H9 (cell line): ENCODE results near the gene SNX18. TPM values are rescaled to one million over a fixed set of nuclear protein-coding genes. Genes with fewer than 3 reads are reported as not detected.

Experiments used
- DNase-seq: peaks from one replicate; pipeline ENCODE4 v3.0.0-alpha.2; 2017
- H2AFZ ChIP-seq: one replicate; pipeline ENCODE4 v1.6.1; 2013; ENCODE audit warnings: mild to moderate bottlenecking, low read length, control low read depth, moderate library complexity
- H2AK5ac ChIP-seq: 2 replicates; pipeline ENCODE4 v1.6.1; 2013; ENCODE audit warnings: low read length, control low read depth, mixed read lengths; ENCODE audit not compliant: insufficient read length
- H2BK120ac ChIP-seq: one replicate; pipeline ENCODE4 v1.6.1; 2013; ENCODE audit warnings: low read depth, mild to moderate bottlenecking, low read length, control low read depth, inconsistent platforms; ENCODE audit not compliant: poor library complexity, severe bottlenecking
- H2BK12ac ChIP-seq: 2 replicates; pipeline ENCODE4 v1.6.1; 2013; ENCODE audit warnings: low read length, control low read depth, mixed read lengths, low read depth; ENCODE audit not compliant: insufficient read length
- H2BK15ac ChIP-seq: 2 replicates; pipeline ENCODE4 v1.6.1; 2013; ENCODE audit warnings: low read depth, low read length, control low read depth
- H2BK20ac ChIP-seq: one replicate; pipeline ENCODE4 v1.6.1; 2013; ENCODE audit warnings: low read depth, mild to moderate bottlenecking, low read length, control low read depth, inconsistent platforms; ENCODE audit not compliant: poor library complexity, severe bottlenecking
- H2BK5ac ChIP-seq: 2 replicates; pipeline ENCODE4 v1.6.1; 2013; ENCODE audit warnings: low read length, control low read depth, mixed read lengths; ENCODE audit not compliant: insufficient read length
- H3K14ac ChIP-seq: 2 replicates; pipeline ENCODE4 v1.6.1; 2013; ENCODE audit warnings: low read length, control low read depth; ENCODE audit not compliant: insufficient read depth
- H3K18ac ChIP-seq: 2 replicates; pipeline ENCODE4 v1.6.1; 2013; ENCODE audit warnings: low read depth, mild to moderate bottlenecking, mixed read lengths, low read length, control low read depth; ENCODE audit not compliant: insufficient read length
- H3K23ac ChIP-seq: 2 replicates; pipeline ENCODE4 v1.6.1; 2013; ENCODE audit warnings: low read length, control low read depth, mixed read lengths, low read depth; ENCODE audit not compliant: insufficient read length
- H3K23me2 ChIP-seq: 2 replicates; pipeline ENCODE4 v1.6.1; 2013; ENCODE audit warnings: low read depth, mild to moderate bottlenecking, mixed read lengths, low read length, control low read depth; ENCODE audit not compliant: insufficient read length, poor library complexity, severe bottlenecking
- H3K27ac ChIP-seq: 2 replicates; pipeline ENCODE4 v1.5.1; 2013; ENCODE audit warnings: low read length, control low read depth, mixed read lengths, low read depth; ENCODE audit not compliant: insufficient read length
- H3K27me3 ChIP-seq: 2 replicates; pipeline ENCODE4 v1.6.1; 2013; ENCODE audit warnings: low read length, control low read depth, inconsistent platforms; ENCODE audit not compliant: insufficient read depth
- H3K4ac ChIP-seq: 2 replicates; pipeline ENCODE4 v1.6.1; 2013; ENCODE audit warnings: low read depth, mild to moderate bottlenecking, control low read depth, inconsistent platforms, low read length, moderate library complexity
- H3K4me1 ChIP-seq: 2 replicates; pipeline ENCODE4 v1.6.1; 2013; ENCODE audit warnings: low read length, control low read depth, inconsistent platforms; ENCODE audit not compliant: insufficient read depth
- H3K4me2 ChIP-seq: 2 replicates; pipeline ENCODE4 v1.6.1; 2013; ENCODE audit warnings: low read length, control low read depth, mixed read lengths; ENCODE audit not compliant: insufficient read length, insufficient read depth
- H3K56ac ChIP-seq: 2 replicates; pipeline ENCODE4 v1.6.1; 2013; ENCODE audit warnings: low read depth, mild to moderate bottlenecking, mixed read lengths, low read length, control low read depth; ENCODE audit not compliant: insufficient read length
- H3K79me1 ChIP-seq: 2 replicates; pipeline ENCODE4 v1.6.1; 2013; ENCODE audit warnings: low read depth, mild to moderate bottlenecking, moderate library complexity, low read length, control low read depth, inconsistent platforms; ENCODE audit not compliant: insufficient read depth, poor library complexity, severe bottlenecking
- H3K79me2 ChIP-seq: 2 replicates; pipeline ENCODE4 v1.6.1; 2013; ENCODE audit warnings: low read length, control low read depth, inconsistent platforms; ENCODE audit not compliant: insufficient read depth
- H3K9ac ChIP-seq: 2 replicates; pipeline ENCODE4 v1.6.1; 2013; ENCODE audit warnings: low read length, control low read depth, mixed read lengths; ENCODE audit not compliant: insufficient read length; ENCODE audit errors: extremely low read depth
- H3K9me3 ChIP-seq: one replicate; pipeline ENCODE4 v1.6.1; 2013; ENCODE audit warnings: low read depth, low read length, inconsistent platforms; ENCODE audit not compliant: control insufficient read depth
- H3T11ph ChIP-seq: one replicate; pipeline ENCODE4 v1.6.1; 2013; ENCODE audit warnings: mild to moderate bottlenecking, low read length, control low read depth, inconsistent platforms
- H4K20me1 ChIP-seq: one replicate; pipeline ENCODE4 v1.6.1; 2013; ENCODE audit not compliant: control insufficient read depth, insufficient read length, insufficient read depth
- H4K5ac ChIP-seq: 2 replicates; pipeline ENCODE4 v1.6.1; 2013; ENCODE audit warnings: low read depth, mild to moderate bottlenecking, mixed read lengths, low read length, control low read depth; ENCODE audit not compliant: insufficient read length
- H4K8ac ChIP-seq: replicated peaks from 2 replicates; pipeline ENCODE4 v1.6.1; 2013; ENCODE audit warnings: low read length, control low read depth, mixed read lengths, low read depth; ENCODE audit not compliant: insufficient read length
- H4K91ac ChIP-seq: 2 replicates; pipeline ENCODE4 v1.6.1; 2013; ENCODE audit warnings: low read depth, mild to moderate bottlenecking, moderate library complexity, mixed read lengths, low read length, control low read depth; ENCODE audit not compliant: insufficient read length
- H3K27ac Mint-ChIP-seq, 3 experiments: 2 replicates in 2 of 3; 3 replicates in 1 of 3; pipeline ENCODE4 v1.8.0; 2020 to 2021; ENCODE audit warnings: mixed read lengths in 3 of 3, mild to moderate bottlenecking in 1 of 3, moderate library complexity in 1 of 3
- H3K27me3 Mint-ChIP-seq: 2 replicates; pipeline ENCODE4 v1.8.0; 2021; ENCODE audit warnings: low read depth, mild to moderate bottlenecking, moderate library complexity, mixed read lengths
- H3K36me3 Mint-ChIP-seq, 3 experiments: 2 replicates in 2 of 3; 3 replicates in 1 of 3; pipeline ENCODE4 v1.8.0; 2020 to 2021; ENCODE audit warnings: low read depth in 3 of 3, mixed read lengths in 3 of 3; ENCODE audit not compliant: insufficient read depth in 1 of 3
- H3K4me1 Mint-ChIP-seq, 2 experiments: 2 replicates each; pipeline ENCODE4 v1.8.0; 2020; ENCODE audit warnings: mixed read lengths in 2 of 2
- H3K4me3 Mint-ChIP-seq, 2 experiments: 2 replicates in 1 of 2; 3 replicates in 1 of 2; pipeline ENCODE4 v1.8.0; 2020 to 2021; ENCODE audit warnings: mild to moderate bottlenecking in 2 of 2, mixed read lengths in 2 of 2, moderate library complexity in 1 of 2
- H3K9me3 Mint-ChIP-seq, 2 experiments: 2 replicates in 1 of 2; 3 replicates in 1 of 2; pipeline ENCODE4 v1.8.0; 2020; ENCODE audit warnings: mild to moderate bottlenecking in 2 of 2, mixed read lengths in 2 of 2, moderate library complexity in 1 of 2
- CTCF ChIP-seq: fragments of 200-600 bp; sonication (generic); conservative IDR thresholded peaks from 3 replicates; pipeline ENCODE4 v1.8.0; 2021; ENCODE audit warnings: antibody characterized with exemption, mild to moderate bottlenecking
- WGBS: extraction: QIAGEN DNeasy Blood & Tissue Kit; methylation state at CpG from one replicate; pipeline ENCODE4 v1.1.7; 2013; ENCODE audit warnings: missing lambda C conversion rate, low lambda C conversion rate, mixed read lengths; ENCODE audit not compliant: insufficient read length; ENCODE audit errors: extremely low coverage; 5-methylcytosine and 5-hydroxymethylcytosine counted together
- total RNA-seq: library from RNA; stranded (reverse); gene quantifications from 2 replicates; pipeline ENCODE4 v1.2.1, GENCODE V29; 2021

The SNX18 gene
- total RNA-seq, 1 experiment from 2014 or later: 17.2 TPM

DNA sequence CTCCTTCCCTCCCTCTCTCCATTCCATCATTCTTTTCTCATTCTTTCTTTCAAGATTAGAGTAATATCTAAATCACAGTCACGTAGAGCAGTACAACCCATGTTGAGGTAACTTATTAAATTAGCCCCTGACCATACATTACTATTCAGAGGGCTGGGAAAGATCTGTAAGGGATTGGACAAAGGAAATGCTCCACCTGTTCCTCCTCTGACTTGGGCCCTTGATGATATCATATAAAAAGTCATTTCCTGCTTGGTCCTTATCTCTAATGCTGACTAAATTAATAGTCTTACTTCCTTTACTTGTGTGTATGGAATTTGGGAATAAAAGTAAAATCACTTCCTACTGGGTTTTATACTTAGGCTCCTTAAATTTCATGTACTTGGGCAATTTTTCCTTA, 40.8 kb downstream of the SNX18 start:
- H3K9ac ChIP-seq: no peak overlapping the region
- no peak overlapping the region for H3K23ac ChIP-seq
- Mint-ChIP-seq H3K27ac (no peak overlapping the region; a peak in 1 of 7 replicates), H3K27me3 (no peaks in the 10 kb centered on the region), H3K36me3 (peaks cover 0 to 2% (median 0%) of the 10 kb centered on the region in 3 experiments; a peak in 1 of 7 replicates), H3K4me3 (no peak overlapping the region), H3K9me3 (peaks cover 3 to 5% of the 10 kb centered on the region in 2 experiments; a peak in 4 of 5 replicates), H3K4me1 (0 out of 4 replicates have a peak, but pooled peaks cover 3 to 6% of the 10 kb centered on the region in 2 experiments)
- no peak overlapping the region for H2AFZ ChIP-seq
- no peak overlapping the region for H3K14ac ChIP-seq
- no peak overlapping the region for H3K56ac ChIP-seq
- H2BK5ac ChIP-seq: no peak overlapping the region
- H2BK120ac ChIP-seq: no peak overlapping the region
- no peak overlapping the region for H2BK12ac ChIP-seq
- H4K5ac ChIP-seq: no peak overlapping the region
- no peak for DNase-seq
- TF ChIP-seq CTCF: no peak
- H3K9me3 ChIP-seq: no peaks in the 10 kb centered on the region
- no peaks in the 10 kb centered on the region for H3K79me2 ChIP-seq
- no peak overlapping the region for H3K4ac ChIP-seq
- H3T11ph ChIP-seq: no peak overlapping the region
- H3K4me2 ChIP-seq: no peak overlapping the region
- H4K91ac ChIP-seq: no peak overlapping the region
- no peaks in the 10 kb centered on the region for H3K79me1 ChIP-seq
- H2AK5ac ChIP-seq: no peak overlapping the region
- H3K27me3 ChIP-seq: no peaks in the 10 kb centered on the region
- no peak overlapping the region for H4K8ac ChIP-seq
- WGBS: no CpG with 5 or more reads among the region's 1 CpG
- H3K18ac ChIP-seq: no peak overlapping the region
- H2BK15ac ChIP-seq: no peak overlapping the region
- no peak overlapping the region for H2BK20ac ChIP-seq
- no peaks in the 10 kb centered on the region for H3K23me2 ChIP-seq
- no peaks in the 10 kb centered on the region for H3K4me1 ChIP-seq
- H3K27ac ChIP-seq: no peak overlapping the region
- no peaks in the 10 kb centered on the region for H4K20me1 ChIP-seq
